HG03108 (cell line): ENCODE results near the gene TAB2.
"Not testable (repeated sequence)": the region's sequence is repeated elsewhere in the genome, so short reads cannot be mapped to it uniquely, and the experiment has no call there.

ENCODE experiments used
- ATAC-seq: cut with Tn5 transposase; IDR thresholded peaks from one replicate; pipeline ENCODE4 v1.9.1; 2021; ENCODE audit warnings: moderate library complexity; ENCODE audit not compliant: unreplicated experiment

TAB2 gene

GRCh38 chr6:149332602-149333265 is 15.2 kb downstream of the TAB2 start:
- no peak for ATAC-seq

- no peak for ATAC-seq
Observed at GRCh38 chr6:149333266-149333620, 15.7 kb downstream of the TAB2 start.

- ATAC-seq = no peak
Observed at GRCh38 chr6:149334201-149334600, 16.7 kb downstream of the TAB2 start.

- peak; percentile 40 for ATAC-seq
Observed at GRCh38 chr6:149334682-149335160, 17.2 kb downstream of the TAB2 start.

- no peak for ATAC-seq
Observed at GRCh38 chr6:149335924-149336608, 18.6 kb downstream of the TAB2 start.

- no peak for ATAC-seq
Observed at GRCh38 chr6:149336609-149336928, 19.1 kb downstream of the TAB2 start.

- ATAC-seq = no peak
Observed at GRCh38 chr6:149337320-149337719, 19.8 kb downstream of the TAB2 start.

- no peak for ATAC-seq
Observed at GRCh38 chr6:149340200-149340599, 22.7 kb downstream of the TAB2 start.

- ATAC-seq = peak; percentile 63
Observed at GRCh38 chr6:149342525-149342924, 25.0 kb downstream of the TAB2 start.

- ATAC-seq = no peak
Observed at GRCh38 chr6:149343501-149343900, 26.0 kb downstream of the TAB2 start.

GRCh38 chr6:149346078-149346477 is 28.6 kb downstream of the TAB2 start:
- ATAC-seq = no peak

GRCh38 chr6:149347067-149347466 is 29.6 kb downstream of the TAB2 start:
- no peak for ATAC-seq

- not testable (repeated sequence) for ATAC-seq
Observed at GRCh38 chr6:149349279-149349678, 31.8 kb downstream of the TAB2 start.

- no peak for ATAC-seq
Observed at GRCh38 chr6:149354009-149354408, 36.5 kb downstream of the TAB2 start.

GRCh38 chr6:149356081-149356750 is 38.7 kb downstream of the TAB2 start:
- no peak for ATAC-seq

- ATAC-seq = no peak
Observed at GRCh38 chr6:149357726-149358538, 40.4 kb downstream of the TAB2 start.

- no peak for ATAC-seq
Observed at GRCh38 chr6:149359440-149359839, 41.9 kb downstream of the TAB2 start.

- ATAC-seq = no peak
Observed at GRCh38 chr6:149360536-149360935, 43.0 kb downstream of the TAB2 start.

- ATAC-seq = no peak
Observed at GRCh38 chr6:149362289-149362688, 44.8 kb downstream of the TAB2 start.

- ATAC-seq = no peak
Observed at GRCh38 chr6:149363154-149363553, 45.6 kb downstream of the TAB2 start.

- no peak for ATAC-seq
Observed at GRCh38 chr6:149364557-149364956, 47.0 kb downstream of the TAB2 start.
